Stimulated activated CD8-positive, alpha-beta memory T cell treated with anti-CD3 and anti-CD28 coated beads, Interleukin-7, amount 100 ng/mL, for 1 hour (primary cell): ENCODE measurements around the gene MSL1.

Experiments
- DNase-seq, 2 donors: peaks; one replicate each; pipeline ENCODE4 v3.0.0-alpha.2; 2020; ENCODE audit warnings: low read depth in 2 of 2

Gene MSL1

GRCh38 chr17:40121181-40122135, at the start of gene MSL1:
MSL1 (plus strand) TSS chr17:40121971; CDS start chr17:40122613, 642 bp downstream.
- peak; percentile 69 for DNase-seq

- DNase-seq = no peak
Observed at GRCh38 chr17:40072040-40072734, 49.6 kb upstream of the MSL1 start.

- no peak for DNase-seq
Observed at GRCh38 chr17:40072735-40073346, 48.9 kb upstream of the MSL1 start.

- no peak for DNase-seq
Observed at GRCh38 chr17:40073454-40074174, 48.2 kb upstream of the MSL1 start.

- no peak for DNase-seq
Observed at GRCh38 chr17:40074175-40074512, 47.6 kb upstream of the MSL1 start.

GRCh38 chr17:40074871-40075200, 46.9 kb upstream of the MSL1 start:
- DNase-seq = no peak

GRCh38 chr17:40075201-40075941, 46.4 kb upstream of the MSL1 start:
- peak; percentile 34 to 49 for DNase-seq

- no peak for DNase-seq
Observed at GRCh38 chr17:40075942-40076498, 45.8 kb upstream of the MSL1 start.

GRCh38 chr17:40076591-40076990, 45.2 kb upstream of the MSL1 start:
- no peak for DNase-seq

- DNase-seq = no peak
Observed at GRCh38 chr17:40079545-40079944, 42.2 kb upstream of the MSL1 start.

GRCh38 chr17:40084477-40084876, 37.3 kb upstream of the MSL1 start:
- no peak for DNase-seq

GRCh38 chr17:40086150-40087044, 35.4 kb upstream of the MSL1 start:
- DNase-seq = no peak

GRCh38 chr17:40087049-40087794, 34.5 kb upstream of the MSL1 start:
- no peak for DNase-seq

- DNase-seq = no peak
Observed at GRCh38 chr17:40087903-40088718, 33.7 kb upstream of the MSL1 start.

- DNase-seq = no peak
Observed at GRCh38 chr17:40089077-40089895, 32.5 kb upstream of the MSL1 start.

GRCh38 chr17:40090237-40091119, 31.3 kb upstream of the MSL1 start:
- DNase-seq = no peak
